GM19193 (cell line): ENCODE results near the gene ABHD12.
A peak's percentile ranks its signal among the peaks of the same experiment; 100 is the strongest.

ENCODE experiments used
- POLR2A ChIP-seq: IDR thresholded peaks from 4 replicates; pipeline ENCODE4 v1.6.1; 2011; ENCODE audit not compliant: insufficient read depth, insufficient read length; ENCODE audit errors: extremely low read depth

ABHD12 gene

GRCh38 chr20:25308671-25309394 is 81.8 kb downstream of the ABHD12 start:
- no peak for TF ChIP-seq POLR2A

- TF ChIP-seq POLR2A: no peak
Observed at GRCh38 chr20:25308083-25308491, 82.5 kb downstream of the ABHD12 start.

GRCh38 chr20:25306991-25307903 is 83.4 kb downstream of the ABHD12 start:
- no peak for TF ChIP-seq POLR2A

- no peak for TF ChIP-seq POLR2A
Observed at GRCh38 chr20:25304025-25304549, 86.5 kb downstream of the ABHD12 start.

GRCh38 chr20:25303292-25304024 is 87.2 kb downstream of the ABHD12 start:
- no peak for TF ChIP-seq POLR2A

GRCh38 chr20:25302596-25302995 is 88.0 kb downstream of the ABHD12 start:
- no peak for TF ChIP-seq POLR2A

- no peak for TF ChIP-seq POLR2A
Observed at GRCh38 chr20:25301357-25301920, 89.2 kb downstream of the ABHD12 start.

- TF ChIP-seq POLR2A: no peak
Observed at GRCh38 chr20:25300496-25301170, 90.0 kb downstream of the ABHD12 start.

GRCh38 chr20:25299806-25300205 is 90.8 kb downstream of the ABHD12 start:
- TF ChIP-seq POLR2A: no peak

- peak; percentile 5 for TF ChIP-seq POLR2A
Observed at GRCh38 chr20:25297141-25297905, 93.3 kb downstream of the ABHD12 start.

GRCh38 chr20:25296094-25297093 is 94.2 kb downstream of the ABHD12 start:
- TF ChIP-seq POLR2A: no peak
